A673 (cell line): ENCODE results near the gene DIP2B. TPM values are rescaled to one million over a fixed set of nuclear protein-coding genes. Genes with fewer than 3 reads are reported as not detected.

Experiments used
- BruUV-seq: library from RNA; stranded (reverse); fragments of 400-500 nt; replicated peaks from 2 replicates; lab custom pipeline; 2021; lab: Mats Ljungman, UMichigan
- CTCF ChIA-PET: fragments of 300-600 bp; sonication (Branson Sonifier 250); formaldehyde crosslinking; loops from one replicate; lab custom pipeline; 2022; ENCODE audit warnings: antibody characterized with exemption; lab: Charles Lee
- POLR2A ChIA-PET: fragments of 300-600 bp; sonication (Branson Sonifier 250); formaldehyde crosslinking; loops from one replicate; lab custom pipeline; 2022; ENCODE audit warnings: antibody characterized with exemption; ENCODE audit not compliant: low non-redundant PET; lab: Charles Lee
- DNase-seq: peaks from one replicate; pipeline ENCODE4 v3.0.0-alpha.2; 2015; ENCODE audit warnings: low spot score
- H3K27ac ChIP-seq: fragments of 200-600 bp; sonication (generic); 2 replicates; pipeline ENCODE4 v1.5.1; 2016; ENCODE audit warnings: mixed run types, low read depth, mild to moderate bottlenecking, mixed read lengths, antibody characterized with exemption, low read length; ENCODE audit not compliant: poor library complexity, severe bottlenecking
- H3K27me3 ChIP-seq: fragments of 200-600 bp; sonication (generic); replicated peaks from 2 replicates; pipeline ENCODE4 v1.6.1; 2017; ENCODE audit warnings: mixed run types, low read depth, mild to moderate bottlenecking, mixed read lengths, antibody characterized with exemption, low read length; ENCODE audit not compliant: insufficient read depth, poor library complexity
- H3K36me3 ChIP-seq: fragments of 200-600 bp; sonication (generic); 2 replicates; pipeline ENCODE4 v1.6.1; 2016; ENCODE audit warnings: mixed run types, mild to moderate bottlenecking, mixed read lengths, antibody characterized with exemption, low read length; ENCODE audit not compliant: insufficient read depth, poor library complexity, severe bottlenecking
- H3K4me1 ChIP-seq: fragments of 200-600 bp; sonication (generic); 2 replicates; pipeline ENCODE4 v1.6.1; 2017; ENCODE audit warnings: mixed run types, mild to moderate bottlenecking, mixed read lengths, antibody characterized with exemption, low read length; ENCODE audit not compliant: insufficient read depth, poor library complexity, severe bottlenecking
- H3K4me3 ChIP-seq: fragments of 200-600 bp; sonication (generic); 2 replicates; pipeline ENCODE4 v1.5.1; 2016; ENCODE audit warnings: low read depth, mixed run types, mild to moderate bottlenecking, mixed read lengths, low read length; ENCODE audit not compliant: poor library complexity, severe bottlenecking
- H3K9me3 ChIP-seq: fragments of 200-600 bp; sonication (generic); 2 replicates; pipeline ENCODE4 v1.6.1; 2016; ENCODE audit warnings: mixed run types, low read depth, mild to moderate bottlenecking, mixed read lengths, antibody characterized with exemption, low read length; ENCODE audit not compliant: poor library complexity, severe bottlenecking
- CTCF ChIP-seq: fragments of 300-800, 200-600 bp; sonication (generic); conservative IDR thresholded peaks from 2 replicates; pipeline ENCODE4 v1.5.1; 2017; ENCODE audit warnings: low read depth, mild to moderate bottlenecking, antibody characterized with exemption, low read length, moderate library complexity, mixed read lengths
- EZH2 ChIP-seq: fragments of 200-600 bp; sonication (generic); IDR thresholded peaks from 2 replicates; pipeline ENCODE4 v1.6.1; 2017; ENCODE audit warnings: borderline replicate concordance, low read depth, mild to moderate bottlenecking, mixed read lengths, antibody characterized with exemption, low read length; ENCODE audit not compliant: poor library complexity, severe bottlenecking
- intact Hi-C: fragments of 100-400 bp; cut with micrococcal nuclease; formaldehyde crosslinking; loops from one replicate; pipeline ENCODE4 v1.10.0; 2022; ENCODE audit not compliant: unreplicated experiment
- total RNA-seq: library from RNA; stranded (reverse); gene quantifications from 2 replicates; pipeline ENCODE4 v1.2.3, GENCODE V29; 2021

DIP2B gene
- total RNA-seq, 1 experiment from 2014 or later, result 40.5 TPM

- no peak for DNase-seq
- Histone ChIP-seq H3K4me3 (no peak overlapping the region), H3K27ac (no peak overlapping the region), H3K36me3 (peaks cover 2% of the 10 kb centered on the region), H3K4me1 (peaks cover 42% of the 10 kb centered on the region), H3K27me3 (no peaks in the 10 kb centered on the region), H3K9me3 (no peaks in the 10 kb centered on the region)
- ChIA-PET CTCF (interaction anchor here (0.6 to 1.0 kb wide), 4 partner anchors 14 to 158 kb away, joined by 3 to 14 read pairs (median 4); partner anchors contain the start of gene DIP2B), POLR2A (interaction anchor here (0.6 kb wide), 1 partner anchor 175 kb away, joined by 4 read pairs; no protein-coding TSS in a partner anchor)
- intact Hi-C loops, result loop anchor here (5.0 to 10.0 kb wide), 2 partner anchors 56 to 96 kb away; no protein-coding TSS in a partner anchor
- BruUV-seq, result no TSS peak
- TF ChIP-seq EZH2 (no peak), CTCF (no peak)
Measured at GRCh38 chr12:50638482-50638880, 133.7 kb downstream of the DIP2B start.

- H3K27ac ChIP-seq, result no peak overlapping the region
- no TSS peak for BruUV-seq
- peaks cover 35% of the 10 kb centered on the region for H3K4me1 ChIP-seq
- no peak for DNase-seq
- no peaks in the 10 kb centered on the region for H3K27me3 ChIP-seq
- intact Hi-C loops, result loop anchor here (5.0 to 10.0 kb wide), 2 partner anchors 57 to 95 kb away; no protein-coding TSS in a partner anchor
- peaks cover 2% of the 10 kb centered on the region for H3K36me3 ChIP-seq
- ChIA-PET CTCF (interaction anchor here (0.6 kb wide), 1 partner anchor 137 kb away, joined by 7 read pairs; no protein-coding TSS in a partner anchor), POLR2A (no interaction called here)
- no peaks in the 10 kb centered on the region for H3K9me3 ChIP-seq
- no peak for TF ChIP-seq CTCF
- TF ChIP-seq EZH2, result no peak
- H3K4me3 ChIP-seq, result no peak overlapping the region
Measured at GRCh38 chr12:50639721-50640120, 134.9 kb downstream of the DIP2B start.

GRCh38 chr12:50640321-50640939 is 135.6 kb downstream of the DIP2B start:
- intact Hi-C loops, result no loop called here
- BruUV-seq, result no TSS peak
- no peaks in the 10 kb centered on the region for H3K27me3 ChIP-seq
- no peak for DNase-seq
- peaks cover 28% of the 10 kb centered on the region for H3K4me1 ChIP-seq
- TF ChIP-seq EZH2, result no peak
- no peak for TF ChIP-seq CTCF
- ChIA-PET CTCF (interaction anchor here (0.6 to 0.8 kb wide), 2 partner anchors 80 to 136 kb away, joined by 4 to 7 read pairs; partner anchors contain the start of gene DIP2B), POLR2A (interaction anchor here (0.6 kb wide), 1 partner anchor 19 kb away, joined by 4 read pairs; no protein-coding TSS in a partner anchor)
- H3K27ac ChIP-seq, result no peak overlapping the region
- peaks cover 2% of the 10 kb centered on the region for H3K36me3 ChIP-seq
- no peaks in the 10 kb centered on the region for H3K9me3 ChIP-seq
- H3K4me3 ChIP-seq, result no peak overlapping the region
